ENCODE results near the gene KCNQ1. TPM values are rescaled to one million over a fixed set of nuclear protein-coding genes. Genes with fewer than 3 reads are reported as not detected.

The KCNQ1 gene
- total RNA-seq, 1 donor from 2014 or later, result 1.6 TPM

DNA sequence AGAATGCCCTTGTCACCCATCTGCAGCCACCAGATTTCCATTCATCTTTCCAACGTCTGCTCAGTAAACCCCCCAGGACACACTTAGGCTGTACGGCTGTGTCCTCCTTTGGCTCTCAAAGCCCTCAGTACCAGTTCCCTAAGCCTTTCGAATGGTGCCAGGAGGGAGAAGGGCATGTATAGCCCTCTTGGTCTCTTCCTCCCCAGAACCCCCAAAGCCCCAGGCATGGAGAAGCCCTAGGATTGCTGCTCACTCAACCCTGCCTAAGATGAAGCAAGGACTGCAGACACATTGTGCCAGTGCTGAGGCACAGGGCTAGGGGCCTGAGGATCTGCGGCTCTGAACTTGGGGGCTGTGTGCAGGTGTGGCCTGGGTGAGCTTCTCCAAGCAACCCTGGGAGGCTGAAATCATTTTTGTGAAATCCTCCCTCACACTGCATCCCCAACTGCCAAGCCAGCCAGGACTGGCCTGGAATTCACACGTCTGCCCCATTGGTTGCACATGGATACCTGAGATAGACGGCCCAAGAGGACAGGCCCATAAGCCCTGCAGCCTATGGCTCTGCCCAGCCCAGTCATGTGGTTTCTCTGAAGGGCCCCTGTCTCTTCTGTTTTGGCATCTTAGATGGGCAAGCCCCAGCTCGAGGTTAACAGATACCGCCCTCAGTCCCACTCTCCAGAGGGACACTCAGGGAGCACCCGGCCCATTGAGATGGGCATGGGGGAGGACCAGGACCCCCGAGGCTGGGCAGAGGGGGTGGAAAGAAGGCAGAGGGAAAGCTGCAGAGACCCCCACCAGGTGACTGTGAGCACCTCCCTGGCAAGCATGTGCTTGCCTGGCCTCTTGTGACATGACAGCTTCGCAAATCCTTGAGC, 221.0 kb downstream of the KCNQ1 start:
- no peaks in the 10 kb centered on the region for H3K27me3 ChIP-seq (ENCODE audit: control insufficient read depth, insufficient read depth, low read length)
- no peak for DNase-seq (ENCODE audit: low read depth)
- no peak for FAIRE-seq
- no peaks in the 10 kb centered on the region for H3K36me3 ChIP-seq (ENCODE audit: control insufficient read depth, insufficient read depth, low read length)
- TF ChIP-seq, protein P1, sequence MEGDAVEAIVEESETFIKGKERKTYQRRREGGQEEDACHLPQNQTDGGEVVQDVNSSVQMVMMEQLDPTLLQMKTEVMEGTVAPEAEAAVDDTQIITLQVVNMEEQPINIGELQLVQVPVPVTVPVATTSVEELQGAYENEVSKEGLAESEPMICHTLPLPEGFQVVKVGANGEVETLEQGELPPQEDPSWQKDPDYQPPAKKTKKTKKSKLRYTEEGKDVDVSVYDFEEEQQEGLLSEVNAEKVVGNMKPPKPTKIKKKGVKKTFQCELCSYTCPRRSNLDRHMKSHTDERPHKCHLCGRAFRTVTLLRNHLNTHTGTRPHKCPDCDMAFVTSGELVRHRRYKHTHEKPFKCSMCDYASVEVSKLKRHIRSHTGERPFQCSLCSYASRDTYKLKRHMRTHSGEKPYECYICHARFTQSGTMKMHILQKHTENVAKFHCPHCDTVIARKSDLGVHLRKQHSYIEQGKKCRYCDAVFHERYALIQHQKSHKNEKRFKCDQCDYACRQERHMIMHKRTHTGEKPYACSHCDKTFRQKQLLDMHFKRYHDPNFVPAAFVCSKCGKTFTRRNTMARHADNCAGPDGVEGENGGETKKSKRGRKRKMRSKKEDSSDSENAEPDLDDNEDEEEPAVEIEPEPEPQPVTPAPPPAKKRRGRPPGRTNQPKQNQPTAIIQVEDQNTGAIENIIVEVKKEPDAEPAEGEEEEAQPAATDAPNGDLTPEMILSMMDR (IDR thresholded peaks at IDR 0.05; ENCODE audit: insufficient read depth, low read length, severe bottlenecking), result no peak
- H3K4me3 ChIP-seq (ENCODE audit: low read depth, low read length), result no peak overlapping the region

DNA sequence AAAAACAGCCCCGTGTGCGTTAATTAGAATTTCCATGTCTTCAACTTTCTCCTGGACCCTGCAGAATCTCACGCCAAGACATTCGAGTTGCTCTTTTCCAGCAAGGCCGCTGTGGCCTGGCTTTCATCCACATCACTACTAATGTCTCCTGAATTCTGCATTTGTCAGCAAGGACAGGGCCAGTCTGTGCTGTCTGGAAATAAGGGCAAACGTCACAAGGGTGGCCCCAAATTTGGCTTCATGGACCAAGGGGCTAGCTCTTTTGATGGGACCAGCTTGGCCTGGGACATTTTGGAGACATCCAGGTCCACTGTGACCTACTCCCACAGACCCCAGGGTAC, 221.6 kb downstream of the KCNQ1 start:
- FAIRE-seq (no peak), DNase-seq (ENCODE audit: low read depth) (no peak)
- H3K4me3 ChIP-seq (ENCODE audit: low read depth, low read length), result no peak overlapping the region
- no peaks in the 10 kb centered on the region for H3K27me3 ChIP-seq (ENCODE audit: control insufficient read depth, insufficient read depth, low read length)
- no peaks in the 10 kb centered on the region for H3K36me3 ChIP-seq (ENCODE audit: control insufficient read depth, insufficient read depth, low read length)
- TF ChIP-seq, protein P1 (IDR thresholded peaks at IDR 0.05; ENCODE audit: insufficient read depth, low read length, severe bottlenecking), result no peak

GRCh38 chr11:2666828-2667570, 222.2 kb downstream of the KCNQ1 start:
- FAIRE-seq (no peak), DNase-seq (ENCODE audit: low read depth) (no peak)
- TF ChIP-seq, protein P1 (IDR thresholded peaks at IDR 0.05; ENCODE audit: insufficient read depth, low read length, severe bottlenecking), result no peak
- H3K27me3 ChIP-seq (ENCODE audit: control insufficient read depth, insufficient read depth, low read length), result no peaks in the 10 kb centered on the region
- no peak overlapping the region for H3K4me3 ChIP-seq (ENCODE audit: low read depth, low read length)
- no peaks in the 10 kb centered on the region for H3K36me3 ChIP-seq (ENCODE audit: control insufficient read depth, insufficient read depth, low read length)

GRCh38 chr11:2667940-2668339, 223.1 kb downstream of the KCNQ1 start:
- Histone ChIP-seq H3K36me3 (ENCODE audit: control insufficient read depth, insufficient read depth, low read length) (no peaks in the 10 kb centered on the region), H3K4me3 (ENCODE audit: low read depth, low read length) (no peak overlapping the region), H3K27me3 (ENCODE audit: control insufficient read depth, insufficient read depth, low read length) (no peaks in the 10 kb centered on the region)
- TF ChIP-seq, protein P1 (IDR thresholded peaks at IDR 0.05; ENCODE audit: insufficient read depth, low read length, severe bottlenecking), result no peak
- DNase-seq (ENCODE audit: low read depth) (no peak), FAIRE-seq (no peak)

- no peaks in the 10 kb centered on the region for H3K36me3 ChIP-seq (ENCODE audit: control insufficient read depth, insufficient read depth, low read length)
- no peaks in the 10 kb centered on the region for H3K27me3 ChIP-seq (ENCODE audit: control insufficient read depth, insufficient read depth, low read length)
- H3K4me3 ChIP-seq (ENCODE audit: low read depth, low read length), result no peak overlapping the region
- DNase-seq (ENCODE audit: low read depth), result no peak
- no peak for FAIRE-seq
- TF ChIP-seq, protein P1 (IDR thresholded peaks at IDR 0.05; ENCODE audit: insufficient read depth, low read length, severe bottlenecking), result no peak
Measured at GRCh38 chr11:2668876-2669275, 224.1 kb downstream of the KCNQ1 start.

All from bronchial epithelial cell (primary cell).